GM13976 (cell line): Measurements from ENCODE around the gene VIPR2.

ENCODE experiments used
- DNase-seq: peaks from one replicate; pipeline ENCODE4 v3.0.0; 2012; ENCODE audit warnings: low spot score
- in situ Hi-C: fragments of 300-500 bp; cut with MboI; formaldehyde crosslinking; loops from one replicate; pipeline ENCODE4 v1.12.0; 2022; ENCODE audit warnings: low sequenced_read_pairs, mixed read lengths, inconsistent platforms; ENCODE audit not compliant: unreplicated experiment
- TF ChIP-seq, protein P1 (sequence below): IDR thresholded peaks from 2 replicates; pipeline ENCODE4 v1.5.1; 2012; ENCODE audit warnings: borderline replicate concordance, mild to moderate bottlenecking; ENCODE audit not compliant: insufficient read depth; ENCODE audit errors: extremely low read depth, missing control alignments, control extremely low read depth

Gene VIPR2

DNA sequence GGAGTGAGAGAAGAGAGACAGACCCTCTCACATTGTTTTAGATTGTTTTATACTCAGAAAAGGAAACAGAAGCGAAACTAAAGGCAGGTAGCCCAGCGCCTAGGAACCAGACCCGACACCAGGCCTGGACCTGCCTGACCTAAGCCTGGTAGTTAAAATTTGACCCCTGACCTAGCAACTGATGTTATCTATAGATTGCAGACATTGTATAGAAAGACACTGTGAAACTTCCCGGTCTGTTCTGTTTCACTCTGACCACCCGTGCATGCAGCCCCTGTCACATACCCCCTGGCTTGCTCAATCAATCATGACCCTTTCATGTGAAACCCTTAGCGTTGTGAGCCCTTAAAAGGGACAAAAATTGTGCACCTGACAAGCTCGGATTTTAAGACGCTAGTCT is 31.6 kb downstream of the VIPR2 start:
- no peak for DNase-seq
- TF ChIP-seq, protein P1, sequence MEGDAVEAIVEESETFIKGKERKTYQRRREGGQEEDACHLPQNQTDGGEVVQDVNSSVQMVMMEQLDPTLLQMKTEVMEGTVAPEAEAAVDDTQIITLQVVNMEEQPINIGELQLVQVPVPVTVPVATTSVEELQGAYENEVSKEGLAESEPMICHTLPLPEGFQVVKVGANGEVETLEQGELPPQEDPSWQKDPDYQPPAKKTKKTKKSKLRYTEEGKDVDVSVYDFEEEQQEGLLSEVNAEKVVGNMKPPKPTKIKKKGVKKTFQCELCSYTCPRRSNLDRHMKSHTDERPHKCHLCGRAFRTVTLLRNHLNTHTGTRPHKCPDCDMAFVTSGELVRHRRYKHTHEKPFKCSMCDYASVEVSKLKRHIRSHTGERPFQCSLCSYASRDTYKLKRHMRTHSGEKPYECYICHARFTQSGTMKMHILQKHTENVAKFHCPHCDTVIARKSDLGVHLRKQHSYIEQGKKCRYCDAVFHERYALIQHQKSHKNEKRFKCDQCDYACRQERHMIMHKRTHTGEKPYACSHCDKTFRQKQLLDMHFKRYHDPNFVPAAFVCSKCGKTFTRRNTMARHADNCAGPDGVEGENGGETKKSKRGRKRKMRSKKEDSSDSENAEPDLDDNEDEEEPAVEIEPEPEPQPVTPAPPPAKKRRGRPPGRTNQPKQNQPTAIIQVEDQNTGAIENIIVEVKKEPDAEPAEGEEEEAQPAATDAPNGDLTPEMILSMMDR, result no peak
- in situ Hi-C loops, result no loop called here

DNA sequence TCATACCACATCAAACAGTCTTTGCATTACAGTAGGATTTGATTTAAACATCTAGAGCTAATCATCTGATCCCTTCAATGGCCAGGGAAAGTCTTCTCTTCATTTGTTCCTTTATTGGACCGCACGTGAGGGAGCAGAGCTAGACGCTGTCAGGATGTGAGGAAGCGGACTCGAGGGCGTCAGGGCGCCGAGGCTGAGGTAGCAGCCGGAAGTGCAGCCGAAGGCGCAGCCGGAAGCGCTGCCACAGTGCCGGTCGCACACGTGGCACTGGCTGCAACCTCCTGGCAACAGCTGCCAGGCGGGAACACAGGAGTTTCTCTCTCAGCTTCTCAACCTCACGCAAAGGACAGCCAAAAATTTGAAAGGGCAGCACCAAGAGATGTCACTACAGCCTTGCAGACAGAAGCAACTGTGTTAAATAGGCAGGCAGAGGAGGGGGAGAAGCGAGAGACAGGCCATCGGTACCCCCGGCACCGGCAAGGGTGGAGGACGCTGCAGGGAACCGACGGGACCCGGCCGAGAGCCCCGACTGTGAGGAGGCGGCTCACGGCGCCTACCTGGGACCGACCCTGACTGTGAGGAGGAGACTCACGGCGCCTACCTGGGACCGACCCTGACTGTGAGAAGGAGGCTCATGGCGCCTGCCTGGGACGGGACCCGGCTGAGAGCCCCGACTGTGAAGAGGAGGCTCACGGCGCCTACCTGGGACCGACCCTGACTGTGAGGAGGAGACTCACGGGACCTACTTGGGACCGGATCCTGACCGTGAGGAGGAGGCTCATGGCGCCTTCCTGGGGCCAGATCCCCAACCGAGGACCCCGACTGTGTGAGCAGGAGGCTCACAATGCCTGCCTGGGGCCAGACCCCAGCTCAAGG is 32.3 kb downstream of the VIPR2 start:
- TF ChIP-seq, protein P1, result no peak
- in situ Hi-C loops, result no loop called here
- no peak for DNase-seq

DNA sequence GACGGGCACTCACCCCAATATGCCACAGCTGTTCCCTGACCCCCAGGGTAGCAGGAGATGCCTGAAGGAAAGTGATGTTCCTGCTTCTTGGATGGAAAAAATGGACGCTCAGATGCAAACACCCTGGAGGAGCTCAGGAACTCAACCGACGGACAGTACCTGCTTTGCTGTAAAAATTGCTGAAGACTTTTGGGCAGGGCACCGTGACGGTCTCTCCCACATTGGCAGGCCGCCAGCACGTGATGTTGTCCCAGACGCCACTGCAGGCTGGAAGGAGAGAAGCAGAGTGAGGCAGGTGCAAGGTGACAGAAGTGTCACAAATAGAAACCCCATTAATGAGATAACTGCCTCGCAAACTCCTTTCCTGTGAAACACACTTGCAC is 35.0 kb downstream of the VIPR2 start:
- in situ Hi-C loops, result no loop called here
- DNase-seq, result no peak
- TF ChIP-seq, protein P1, result no peak

DNA sequence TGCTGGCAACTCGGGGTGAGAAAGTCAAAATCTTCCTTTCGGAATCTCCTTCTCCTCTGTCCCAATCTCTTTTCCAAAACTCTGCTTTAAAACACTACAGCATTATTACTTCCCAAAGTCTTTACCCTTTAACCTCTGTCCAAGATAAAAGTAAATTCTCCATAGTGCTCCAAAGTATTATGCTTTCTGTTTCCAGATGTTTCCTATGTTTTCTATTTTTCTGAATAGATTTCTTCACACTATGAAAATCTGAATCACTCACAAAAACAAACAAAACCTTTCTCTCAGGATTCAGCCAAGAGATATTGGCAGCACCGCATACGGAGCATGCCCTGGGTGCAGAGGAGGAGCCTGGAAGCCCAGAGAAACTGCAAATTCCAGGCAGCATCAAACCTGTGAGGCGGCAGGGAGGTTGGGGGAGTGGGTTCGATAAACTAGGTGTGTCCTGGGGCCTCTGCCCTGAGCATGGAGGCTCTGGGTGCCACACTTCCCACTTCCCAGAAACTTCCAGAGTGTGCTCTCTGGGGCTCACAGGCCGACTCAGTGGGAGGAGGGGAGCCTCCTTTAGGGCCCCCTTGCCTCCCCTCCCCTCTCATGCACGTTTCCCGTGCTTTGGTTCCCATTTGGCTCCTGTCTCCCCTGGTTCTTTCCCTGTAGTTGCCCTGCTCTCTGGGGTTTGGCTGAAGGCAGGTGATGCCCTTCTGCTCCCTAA is 35.6 kb downstream of the VIPR2 start:
- in situ Hi-C loops, result no loop called here
- no peak for DNase-seq
- TF ChIP-seq, protein P1, result no peak

DNA sequence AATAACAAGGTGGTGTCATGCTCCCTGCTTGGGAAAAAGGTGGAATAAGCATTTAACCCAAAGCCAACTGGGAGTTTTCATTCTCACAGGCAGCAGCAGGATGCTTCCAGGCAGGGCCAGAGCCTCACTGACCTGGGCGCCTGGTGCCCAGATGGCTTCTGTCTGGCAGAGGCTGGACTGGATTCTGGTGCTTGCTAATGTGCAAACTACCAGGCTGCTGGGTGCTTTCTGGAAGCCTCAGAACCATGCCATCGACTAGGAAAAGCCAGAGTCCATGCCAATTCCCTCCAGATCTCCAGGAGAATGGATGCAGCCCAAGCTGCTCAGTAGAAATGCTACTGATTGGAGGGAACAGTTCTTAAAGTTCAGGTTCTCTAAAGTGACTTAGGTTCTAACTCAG is 36.2 kb downstream of the VIPR2 start:
- in situ Hi-C loops, result no loop called here
- TF ChIP-seq, protein P1, result no peak
- no peak for DNase-seq

DNA sequence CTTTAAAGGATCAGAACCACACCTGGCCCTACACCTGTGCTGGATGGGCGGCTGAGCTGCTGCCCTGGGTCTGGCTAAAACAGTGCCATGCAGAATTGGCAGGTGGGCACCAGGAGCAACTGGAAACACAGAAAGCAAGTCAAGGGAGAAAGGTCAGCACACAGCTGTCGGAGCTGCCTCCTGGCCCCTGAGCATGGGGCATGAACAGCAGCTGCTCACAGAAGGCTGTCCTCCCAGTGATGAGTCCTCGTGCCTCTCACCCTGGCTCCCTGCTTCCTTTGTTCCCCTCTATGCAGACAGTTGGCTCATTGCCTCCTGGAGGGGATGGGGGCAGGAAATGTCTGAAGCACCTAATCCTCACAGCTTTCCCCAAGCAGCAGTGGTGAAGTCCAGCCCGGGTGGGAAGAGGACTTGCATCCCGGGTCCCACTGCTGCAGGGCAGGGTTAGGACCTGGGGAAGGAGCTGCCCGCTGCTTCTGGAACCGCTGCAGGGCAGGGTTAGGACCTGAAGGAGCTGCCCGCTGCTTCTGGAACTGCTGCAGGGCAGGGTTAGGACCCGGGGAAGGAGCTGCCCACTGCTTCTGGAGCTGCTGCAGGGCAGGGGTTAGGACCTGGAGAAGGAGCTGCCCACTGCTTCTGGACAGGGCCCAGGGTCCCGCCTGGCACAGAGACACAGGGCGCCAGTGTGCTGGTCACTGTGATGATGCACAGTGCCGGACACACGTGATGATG is 37.3 kb downstream of the VIPR2 start:
- no peak for DNase-seq
- in situ Hi-C loops, result no loop called here
- TF ChIP-seq, protein P1, result no peak
